HG03039 (cell line): ENCODE data around the gene NPEPL1.
"Not testable (repeated sequence)": the region's sequence is repeated elsewhere in the genome, so short reads cannot be mapped to it uniquely, and the experiment has no call there.

Experiments
- ATAC-seq: cut with Tn5 transposase; IDR thresholded peaks from one replicate; pipeline ENCODE4 v1.9.1; 2021; ENCODE audit warnings: mild to moderate bottlenecking, moderate library complexity; ENCODE audit not compliant: unreplicated experiment

The NPEPL1 gene

GRCh38 chr20:58737198-58737597 is 44.6 kb downstream of the NPEPL1 start:
- no peak for ATAC-seq

- no peak for ATAC-seq
Observed at GRCh38 chr20:58740356-58741308, 48.0 kb downstream of the NPEPL1 start.

GRCh38 chr20:58741384-58741783 is 48.8 kb downstream of the NPEPL1 start:
- no peak for ATAC-seq

GRCh38 chr20:58742668-58743566 is 50.3 kb downstream of the NPEPL1 start:
- ATAC-seq = no peak

GRCh38 chr20:58743929-58744534 is 51.4 kb downstream of the NPEPL1 start:
- no peak for ATAC-seq

GRCh38 chr20:58744836-58745235 is 52.2 kb downstream of the NPEPL1 start:
- no peak for ATAC-seq

GRCh38 chr20:58745391-58745790 is 52.8 kb downstream of the NPEPL1 start:
- ATAC-seq = no peak

- ATAC-seq = no peak
Observed at GRCh38 chr20:58746620-58747019, 54.0 kb downstream of the NPEPL1 start.

- ATAC-seq = no peak
Observed at GRCh38 chr20:58747211-58747610, 54.6 kb downstream of the NPEPL1 start.

GRCh38 chr20:58748618-58749017 is 56.0 kb downstream of the NPEPL1 start:
- ATAC-seq = no peak

GRCh38 chr20:58749098-58749769 is 56.6 kb downstream of the NPEPL1 start:
- ATAC-seq = no peak

- no peak for ATAC-seq
Observed at GRCh38 chr20:58749979-58750378, 57.4 kb downstream of the NPEPL1 start.

GRCh38 chr20:58750706-58751105 is 58.1 kb downstream of the NPEPL1 start:
- not testable (repeated sequence) for ATAC-seq

- no peak for ATAC-seq
Observed at GRCh38 chr20:58751979-58752378, 59.4 kb downstream of the NPEPL1 start.

GRCh38 chr20:58752565-58752964 is 60.0 kb downstream of the NPEPL1 start:
- ATAC-seq = no peak

GRCh38 chr20:58753267-58753921 is 60.8 kb downstream of the NPEPL1 start:
- no peak for ATAC-seq

- ATAC-seq = no peak
Observed at GRCh38 chr20:58753922-58754551, 61.4 kb downstream of the NPEPL1 start.

GRCh38 chr20:58754584-58754983 is 62.0 kb downstream of the NPEPL1 start:
- no peak for ATAC-seq

- ATAC-seq = no peak
Observed at GRCh38 chr20:58755062-58755697, 62.6 kb downstream of the NPEPL1 start.
